GM12874 (cell line): Measurements from ENCODE around the gene SLC25A11.

Experiments
- CTCF ChIP-seq: IDR thresholded peaks from 2 replicates; pipeline ENCODE4 v1.5.1; 2011; ENCODE audit warnings: low read depth, mild to moderate bottlenecking, control low read depth, low read length, moderate library complexity; ENCODE audit not compliant: insufficient read depth

The SLC25A11 gene

DNA sequence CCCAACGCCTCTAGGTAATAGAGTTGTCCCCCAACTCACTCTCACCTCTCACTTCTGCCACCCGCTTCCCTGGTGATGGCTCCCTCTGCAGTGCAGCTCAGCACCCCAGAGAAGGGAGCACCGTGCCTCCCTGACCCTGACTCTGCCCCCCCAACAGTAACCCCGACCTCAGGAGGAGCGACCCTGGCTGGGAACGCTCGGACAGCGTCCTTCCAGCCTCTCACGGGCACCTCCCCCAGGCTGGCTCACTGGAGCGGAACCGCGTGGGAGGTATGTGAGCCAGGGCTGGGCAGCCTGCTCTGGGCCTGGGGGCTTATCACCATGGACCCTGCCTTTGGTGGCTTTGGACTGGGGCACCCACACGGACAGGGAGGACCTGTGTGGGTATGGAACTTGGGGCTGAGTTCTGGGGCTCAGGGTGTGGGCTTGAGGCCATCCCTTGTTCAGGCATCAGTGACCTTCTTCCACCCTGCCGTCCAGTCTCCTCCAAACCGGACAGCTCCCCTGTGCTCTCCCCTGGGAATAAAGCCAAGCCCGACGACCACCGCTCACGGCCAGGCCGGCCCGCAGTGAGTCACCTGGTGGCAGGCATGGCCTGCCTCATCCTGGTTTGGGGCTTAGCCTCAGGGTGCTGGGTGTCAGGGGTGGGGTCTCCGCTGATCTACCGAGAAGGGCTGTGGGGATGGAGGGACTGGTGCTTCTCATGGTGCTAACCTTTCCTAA is 47.2 kb downstream of the SLC25A11 start:
- no peak for TF ChIP-seq CTCF

DNA sequence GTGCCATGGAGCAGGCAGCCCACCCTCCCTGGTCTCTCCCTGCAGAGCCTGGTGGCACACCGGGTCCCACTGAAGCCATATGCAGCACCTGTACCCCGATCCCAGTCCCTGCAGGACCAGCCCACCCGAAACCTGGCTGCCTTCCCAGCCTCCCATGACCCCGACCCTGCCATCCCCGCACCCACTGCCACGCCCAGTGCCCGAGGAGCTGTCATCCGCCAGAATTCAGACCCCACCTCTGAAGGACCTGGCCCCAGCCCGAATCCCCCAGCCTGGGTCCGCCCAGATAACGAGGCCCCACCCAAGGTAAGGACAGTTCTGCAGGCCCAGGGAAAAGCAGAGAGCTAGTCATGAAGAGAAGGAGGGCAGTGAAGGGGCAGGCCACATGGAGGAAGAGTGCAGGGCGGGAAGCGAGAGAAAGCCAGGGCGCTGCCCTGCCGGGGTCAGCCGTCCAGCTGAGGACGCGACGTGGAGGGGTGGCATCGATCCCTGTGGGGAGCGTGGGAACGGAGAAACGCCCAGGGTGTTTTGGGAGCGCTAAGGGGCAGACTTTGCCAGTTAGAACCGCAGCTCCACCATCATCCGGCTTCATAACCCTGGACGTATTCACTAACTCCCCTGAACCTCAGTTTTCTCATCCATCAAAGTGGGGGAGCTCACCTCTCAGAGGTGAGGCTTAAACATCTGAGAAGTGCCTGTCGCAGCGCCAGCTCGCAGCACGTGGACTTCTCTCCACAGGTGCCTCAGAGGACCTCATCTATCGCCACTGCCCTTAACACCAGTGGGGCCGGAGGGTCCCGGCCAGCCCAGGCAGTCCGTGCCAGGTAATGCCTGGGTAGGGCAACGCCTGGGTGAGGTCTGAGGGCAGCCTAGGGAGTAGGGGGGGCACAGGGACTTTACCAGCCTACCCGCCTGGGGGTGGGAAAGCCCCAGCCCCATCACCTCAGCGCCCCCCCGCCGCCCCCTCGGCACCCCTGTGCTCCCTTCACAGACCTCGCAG is 48.1 kb downstream of the SLC25A11 start:
- TF ChIP-seq CTCF, result no peak

DNA sequence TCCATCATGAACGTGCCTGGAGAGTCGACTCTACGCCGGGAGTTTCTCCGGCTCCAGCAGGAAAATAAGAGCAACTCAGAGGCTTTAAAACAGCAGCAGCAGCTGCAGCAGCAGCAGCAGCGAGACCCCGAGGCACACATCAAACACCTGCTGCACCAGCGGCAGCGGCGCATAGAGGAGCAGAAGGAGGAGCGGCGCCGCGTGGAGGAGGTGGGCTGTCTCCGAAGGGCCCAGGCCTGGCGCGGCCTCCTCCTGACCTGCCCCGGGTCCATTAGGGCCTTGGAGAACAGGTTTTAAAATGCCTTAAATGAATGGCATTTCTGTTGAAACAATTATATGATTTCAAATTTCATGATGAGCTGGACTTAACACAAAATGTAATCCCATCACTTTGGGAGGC is 52.3 kb downstream of the SLC25A11 start:
- TF ChIP-seq CTCF, result no peak
